HCT116 (cell line): Measurements from ENCODE around the gene METTL22. TPM values are rescaled to one million over a fixed set of nuclear protein-coding genes. Genes with fewer than 3 reads are reported as not detected.

Source experiments
- ATAC-seq: fragments of 200-7000 bp; cut with Tn5 transposase; 2 replicates; pipeline ENCODE4 v1.9.1; 2020; ENCODE audit warnings: mild to moderate bottlenecking, moderate library complexity
- BruUV-seq: library from RNA; stranded (reverse); fragments of 400-500 nt; replicated peaks from 2 replicates; lab custom pipeline; 2021; lab: Mats Ljungman, UMichigan
- CTCF ChIA-PET: fragments of 300-600 bp; sonication (Branson Sonifier 250); formaldehyde crosslinking; loops from one replicate; lab custom pipeline; 2021; ENCODE audit warnings: antibody characterized with exemption; lab: Charles Lee
- POLR2A ChIA-PET: fragments of 300-600, 350-600 bp; sonication (Branson Sonifier 250); formaldehyde crosslinking; loops from one replicate; lab custom pipeline; 2021; ENCODE audit warnings: antibody characterized with exemption; lab: Charles Lee
- RAD21 ChIA-PET, 2 experiments: fragments of 300-600 bp; sonication (Branson Sonifier 250); formaldehyde crosslinking; loops; one replicate each; lab custom pipeline; 2023; ENCODE audit warnings: low total read pairs in 2 of 2; ENCODE audit not compliant: uncharacterized antibody in 2 of 2, unreplicated experiment in 2 of 2, low non-redundant PET in 1 of 2; lab: Charles Lee
- DNase-seq: peaks from one replicate; pipeline ENCODE4 v3.0.0-alpha.2; 2010; ENCODE audit warnings: low read depth, low spot score
- H2AFZ ChIP-seq: fragments of 200-600 bp; shearing (Covaris generic), sonication (generic); 2 replicates; pipeline ENCODE4 v1.6.1; 2017; ENCODE audit warnings: low read depth, mixed run types, mixed read lengths, antibody characterized with exemption, low read length; ENCODE audit not compliant: poor library complexity, severe bottlenecking
- H3K27ac ChIP-seq: 2 replicates; pipeline ENCODE4 v1.5.1; 2012; ENCODE audit warnings: low read depth, low read length
- H3K27me3 ChIP-seq: fragments of 200-600 bp; sonication (generic); 2 replicates; pipeline ENCODE4 v1.6.1; 2016; ENCODE audit warnings: mixed run types, low read length, mixed read lengths; ENCODE audit not compliant: insufficient read depth
- H3K36me3 ChIP-seq, 2 experiments: fragments of 200-500 bp in 1 of 2; fragments of 200-600 bp in 1 of 2; sonication (Bioruptor generic) in 1 of 2; sonication (generic) in 1 of 2; 2 replicates each; pipeline versions ENCODE4 v1.5.1 to v1.6.1; 2014 to 2016; ENCODE audit warnings: low read length in 2 of 2, inconsistent platforms in 1 of 2, mixed read lengths in 1 of 2, mixed run types in 1 of 2; ENCODE audit not compliant: insufficient read depth in 2 of 2, control insufficient read depth in 1 of 2
- H3K4me1 ChIP-seq, 2 experiments: fragments of 200-600 bp in 1 of 2; sonication (generic) in 1 of 2; 2 replicates each; pipeline versions ENCODE4 v1.5.1 to v1.6.1; 2012 to 2017; ENCODE audit warnings: low read length in 2 of 2, inconsistent platforms in 1 of 2, mild to moderate bottlenecking in 1 of 2, mixed read lengths in 1 of 2, mixed run types in 1 of 2, moderate library complexity in 1 of 2; ENCODE audit not compliant: insufficient read depth in 2 of 2, control insufficient read depth in 1 of 2
- H3K4me2 ChIP-seq: fragments of 200-600 bp; sonication (generic); 2 replicates; pipeline ENCODE4 v1.6.1; 2017; ENCODE audit warnings: mixed run types, low read length, mixed read lengths
- H3K4me3 ChIP-seq, 2 experiments: fragments of 200-600 bp in 1 of 2; sonication (generic) in 1 of 2; replicated peaks in 1 of 2; 2 replicates each; pipeline ENCODE4 v1.5.1; 2011 to 2016; ENCODE audit warnings: low read length in 2 of 2, control low read depth in 1 of 2, low read depth in 1 of 2, mild to moderate bottlenecking in 1 of 2, mixed read lengths in 1 of 2, mixed run types in 1 of 2
- H3K79me2 ChIP-seq: fragments of 200-600 bp; sonication (generic); 2 replicates; pipeline ENCODE4 v1.6.1; 2017; ENCODE audit warnings: mild to moderate bottlenecking, mixed run types, low read length, moderate library complexity, mixed read lengths; ENCODE audit not compliant: insufficient read depth
- H3K9ac ChIP-seq: fragments of 200-600 bp; sonication (generic); 2 replicates; pipeline ENCODE4 v1.6.1; 2016; ENCODE audit warnings: low read length, mixed read lengths
- H3K9me2 ChIP-seq: fragments of 200-600 bp; sonication (generic), shearing (Covaris generic); 2 replicates; pipeline ENCODE4 v1.6.1; 2017; ENCODE audit warnings: mixed run types, mild to moderate bottlenecking, moderate library complexity; ENCODE audit not compliant: insufficient read depth
- H3K9me3 ChIP-seq, 2 experiments: fragments of 200-500 bp in 1 of 2; fragments of 200-600 bp in 1 of 2; sonication (Bioruptor generic) in 1 of 2; sonication (generic) in 1 of 2; 2 replicates each; pipeline ENCODE4 v1.6.1; 2014 to 2017; ENCODE audit warnings: low read length in 2 of 2, mixed read lengths in 2 of 2, inconsistent platforms in 1 of 2, low read depth in 1 of 2, mild to moderate bottlenecking in 1 of 2, mixed run types in 1 of 2, moderate library complexity in 1 of 2; ENCODE audit not compliant: control insufficient read depth in 1 of 2, insufficient read depth in 1 of 2
- H4K20me1 ChIP-seq: fragments of 200-600 bp; sonication (generic), shearing (Covaris generic); 2 replicates; pipeline ENCODE4 v1.6.1; 2017; ENCODE audit warnings: mixed run types, mild to moderate bottlenecking, moderate library complexity; ENCODE audit not compliant: insufficient read depth
- CEBPB ChIP-seq: IDR thresholded peaks from 2 replicates; pipeline ENCODE4 v1.6.1; 2012; ENCODE audit warnings: low read depth
- EGR1 ChIP-seq: IDR thresholded peaks from 2 replicates; pipeline ENCODE4 v1.6.1; 2012; ENCODE audit warnings: low read depth
- EZH2 ChIP-seq: fragments of 200-600 bp; sonication (generic); IDR thresholded peaks from 2 replicates; pipeline ENCODE4 v1.6.1; 2017; ENCODE audit warnings: antibody characterized with exemption, mixed run types
- EZH2phosphoT487 ChIP-seq: fragments of 200-600 bp; IDR thresholded peaks from 2 replicates; pipeline ENCODE4 v1.6.1; 2018; ENCODE audit warnings: antibody characterized with exemption, borderline replicate concordance
- RAD21 ChIP-seq: IDR thresholded peaks from 2 replicates; pipeline ENCODE4 v1.6.1; 2012; ENCODE audit warnings: low read depth, mild to moderate bottlenecking
- REST ChIP-seq: IDR thresholded peaks from 2 replicates; pipeline ENCODE4 v1.6.1; 2012; ENCODE audit warnings: low read depth
- SIN3A ChIP-seq: IDR thresholded peaks from 2 replicates; pipeline ENCODE4 v1.6.1; 2012; ENCODE audit warnings: low read depth
- YY1 ChIP-seq: IDR thresholded peaks from 2 replicates; pipeline ENCODE4 v1.6.1; 2011; ENCODE audit warnings: low read length, low read depth, moderate library complexity, mild to moderate bottlenecking; ENCODE audit not compliant: insufficient replicate concordance; ENCODE audit errors: extremely low read depth
- ZNF274 ChIP-seq: fragments of 200-500 bp; sonication (Bioruptor generic); IDR thresholded peaks from 2 replicates; pipeline ENCODE4 v1.6.1; 2014; ENCODE audit warnings: mild to moderate bottlenecking, low read depth, low read length, inconsistent platforms
- intact Hi-C: fragments of 100-400 bp; cut with micrococcal nuclease; formaldehyde crosslinking; loops from 2 replicates; pipeline ENCODE4 v1.10.0; 2022
- total RNA-seq: library from RNA; stranded (reverse); gene quantifications from one replicate; pipeline ENCODE4 v1.2.1, GENCODE V29; 2021; ENCODE audit not compliant: unreplicated experiment
- TF ChIP-seq, protein P1 (sequence below): IDR thresholded peaks from 2 replicates; pipeline ENCODE4 v1.6.1; 2012
- TF ChIP-seq, protein P2 (sequence below), 3 experiments: fragments of 200-600 bp in 1 of 3; sonication (generic) in 1 of 3; IDR thresholded peaks in 2 of 3; conservative IDR thresholded peaks in 1 of 3; 2 replicates each; pipeline ENCODE4 v1.5.1; 2012 to 2017; ENCODE audit warnings: low read depth in 2 of 3, low read length in 2 of 3, antibody characterized with exemption in 1 of 3, borderline replicate concordance in 1 of 3, control low read depth in 1 of 3, mild to moderate bottlenecking in 1 of 3, mixed read lengths in 1 of 3, mixed run types in 1 of 3, moderate library complexity in 1 of 3; ENCODE audit not compliant: insufficient read depth in 1 of 3

METTL22 gene
- total RNA-seq, 1 experiment from 2014 or later: 33.3 TPM

GRCh38 chr16:8682551-8683259 is 61.2 kb downstream of the METTL22 start:
- no TSS peak for BruUV-seq

More at GRCh38 chr16:8682551-8683259, 61.2 kb downstream of the METTL22 start:
- Histone ChIP-seq H3K27ac (no peak overlapping the region), H3K79me2 (no peaks in the 10 kb centered on the region), H3K9me2 (no peaks in the 10 kb centered on the region), H3K27me3 (no peaks in the 10 kb centered on the region), H3K9ac (no peak overlapping the region), H3K4me1 (peaks cover 0 to 22% of the 10 kb centered on the region in 2 experiments; a peak in 2 of 4 replicates), H3K4me3 (no peak overlapping the region), H3K36me3 (no peaks in the 10 kb centered on the region), H3K9me3 (no peaks in the 10 kb centered on the region; a peak in 1 of 4 replicates), H2AFZ (no peak overlapping the region), H3K4me2 (no peak overlapping the region), H4K20me1 (no peaks in the 10 kb centered on the region)
- ChIA-PET CTCF (no interaction called here), POLR2A (no interaction called here), RAD21 (interaction anchor here in 1 of 2 experiments (0.7 kb wide), 1 partner anchor 225 kb away, joined by 5 read pairs; no protein-coding TSS in a partner anchor)
- TF ChIP-seq, protein P1, sequence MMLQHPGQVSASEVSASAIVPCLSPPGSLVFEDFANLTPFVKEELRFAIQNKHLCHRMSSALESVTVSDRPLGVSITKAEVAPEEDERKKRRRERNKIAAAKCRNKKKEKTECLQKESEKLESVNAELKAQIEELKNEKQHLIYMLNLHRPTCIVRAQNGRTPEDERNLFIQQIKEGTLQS: no peak
- TF ChIP-seq, protein P2, sequence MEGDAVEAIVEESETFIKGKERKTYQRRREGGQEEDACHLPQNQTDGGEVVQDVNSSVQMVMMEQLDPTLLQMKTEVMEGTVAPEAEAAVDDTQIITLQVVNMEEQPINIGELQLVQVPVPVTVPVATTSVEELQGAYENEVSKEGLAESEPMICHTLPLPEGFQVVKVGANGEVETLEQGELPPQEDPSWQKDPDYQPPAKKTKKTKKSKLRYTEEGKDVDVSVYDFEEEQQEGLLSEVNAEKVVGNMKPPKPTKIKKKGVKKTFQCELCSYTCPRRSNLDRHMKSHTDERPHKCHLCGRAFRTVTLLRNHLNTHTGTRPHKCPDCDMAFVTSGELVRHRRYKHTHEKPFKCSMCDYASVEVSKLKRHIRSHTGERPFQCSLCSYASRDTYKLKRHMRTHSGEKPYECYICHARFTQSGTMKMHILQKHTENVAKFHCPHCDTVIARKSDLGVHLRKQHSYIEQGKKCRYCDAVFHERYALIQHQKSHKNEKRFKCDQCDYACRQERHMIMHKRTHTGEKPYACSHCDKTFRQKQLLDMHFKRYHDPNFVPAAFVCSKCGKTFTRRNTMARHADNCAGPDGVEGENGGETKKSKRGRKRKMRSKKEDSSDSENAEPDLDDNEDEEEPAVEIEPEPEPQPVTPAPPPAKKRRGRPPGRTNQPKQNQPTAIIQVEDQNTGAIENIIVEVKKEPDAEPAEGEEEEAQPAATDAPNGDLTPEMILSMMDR (IDR thresholded peaks at IDR 0.05 in 2 of 3, conservative IDR thresholded peaks at IDR 0.05 in 1 of 3; ENCODE audit: borderline replicate concordance in 1 of 3, insufficient read depth in 1 of 3, low read depth in 2 of 3, low read length in 2 of 3): no peak
- TF ChIP-seq RAD21 (no peak), REST (no peak), CEBPB (no peak), EZH2phosphoT487 (no peak), EGR1 (no peak), ZNF274 (no peak), SIN3A (no peak), EZH2 (no peak), YY1 (no peak)
- DNase-seq (no peak), ATAC-seq (no peak)
- intact Hi-C loops: no loop called here
